Retinal pigment epithelial cell (primary cell): ENCODE data around the gene CEMIP.

Experiments
- DNase-seq: peaks from one replicate; pipeline ENCODE4 v3.0.0-alpha.2; 2010; ENCODE audit warnings: low read depth
- H3K4me3 ChIP-seq: 2 replicates; pipeline ENCODE4 v1.5.1; 2011; ENCODE audit warnings: mild to moderate bottlenecking, low read length, control low read depth, moderate library complexity
- TF ChIP-seq, protein P1 (sequence below): conservative IDR thresholded peaks from 2 replicates; pipeline ENCODE4 v1.5.1; 2011; ENCODE audit warnings: low read depth, low read length, control low read depth, inconsistent platforms

The CEMIP gene

DNA sequence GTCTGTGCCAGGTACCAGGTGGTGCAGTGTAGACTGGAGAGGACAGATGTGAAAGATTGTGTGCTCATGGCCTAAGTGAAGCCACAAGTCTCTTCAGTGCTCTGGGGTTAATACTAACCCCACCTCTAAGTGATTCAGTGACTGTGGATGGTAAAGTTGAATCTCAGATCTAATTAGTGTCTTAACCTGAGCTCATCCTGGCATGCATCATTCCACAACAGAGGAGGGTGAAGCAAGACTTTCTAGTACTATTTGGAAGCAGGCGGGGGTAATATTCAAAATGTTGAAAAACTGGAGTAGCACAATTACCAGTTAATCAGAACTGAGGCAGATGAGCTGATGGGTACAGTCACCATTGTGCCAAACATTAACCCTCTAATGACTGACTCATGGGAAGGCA lies 213.3 kb downstream of the CEMIP start:
- TF ChIP-seq, protein P1, sequence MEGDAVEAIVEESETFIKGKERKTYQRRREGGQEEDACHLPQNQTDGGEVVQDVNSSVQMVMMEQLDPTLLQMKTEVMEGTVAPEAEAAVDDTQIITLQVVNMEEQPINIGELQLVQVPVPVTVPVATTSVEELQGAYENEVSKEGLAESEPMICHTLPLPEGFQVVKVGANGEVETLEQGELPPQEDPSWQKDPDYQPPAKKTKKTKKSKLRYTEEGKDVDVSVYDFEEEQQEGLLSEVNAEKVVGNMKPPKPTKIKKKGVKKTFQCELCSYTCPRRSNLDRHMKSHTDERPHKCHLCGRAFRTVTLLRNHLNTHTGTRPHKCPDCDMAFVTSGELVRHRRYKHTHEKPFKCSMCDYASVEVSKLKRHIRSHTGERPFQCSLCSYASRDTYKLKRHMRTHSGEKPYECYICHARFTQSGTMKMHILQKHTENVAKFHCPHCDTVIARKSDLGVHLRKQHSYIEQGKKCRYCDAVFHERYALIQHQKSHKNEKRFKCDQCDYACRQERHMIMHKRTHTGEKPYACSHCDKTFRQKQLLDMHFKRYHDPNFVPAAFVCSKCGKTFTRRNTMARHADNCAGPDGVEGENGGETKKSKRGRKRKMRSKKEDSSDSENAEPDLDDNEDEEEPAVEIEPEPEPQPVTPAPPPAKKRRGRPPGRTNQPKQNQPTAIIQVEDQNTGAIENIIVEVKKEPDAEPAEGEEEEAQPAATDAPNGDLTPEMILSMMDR: no peak
- no peak overlapping the region for H3K4me3 ChIP-seq
- DNase-seq: no peak

GRCh38 chr15:80996247-80996646 lies 217.1 kb downstream of the CEMIP start:
- DNase-seq: no peak
- TF ChIP-seq, protein P1: peak; percentile 55
- no peak overlapping the region for H3K4me3 ChIP-seq

DNA sequence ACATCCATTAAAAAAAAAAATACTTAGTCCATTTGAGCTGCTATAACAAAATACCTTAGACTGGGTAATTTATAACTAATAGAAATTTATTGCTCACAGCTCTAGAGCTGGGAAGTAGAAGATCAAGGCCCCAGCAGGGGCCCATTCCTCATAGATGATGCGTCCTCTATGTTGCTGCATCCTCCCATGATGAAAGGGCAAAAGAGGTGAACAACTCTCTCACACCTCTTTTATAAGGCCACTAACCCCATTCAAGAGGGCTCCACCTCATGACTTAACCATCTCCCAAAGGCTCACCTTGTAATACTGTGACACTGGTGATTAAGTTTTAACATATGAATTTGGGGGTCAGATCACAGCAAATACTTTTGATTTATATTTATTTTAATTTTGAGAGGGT lies 218.5 kb downstream of the CEMIP start:
- no peak for DNase-seq
- no peak overlapping the region for H3K4me3 ChIP-seq
- TF ChIP-seq, protein P1: no peak

DNA sequence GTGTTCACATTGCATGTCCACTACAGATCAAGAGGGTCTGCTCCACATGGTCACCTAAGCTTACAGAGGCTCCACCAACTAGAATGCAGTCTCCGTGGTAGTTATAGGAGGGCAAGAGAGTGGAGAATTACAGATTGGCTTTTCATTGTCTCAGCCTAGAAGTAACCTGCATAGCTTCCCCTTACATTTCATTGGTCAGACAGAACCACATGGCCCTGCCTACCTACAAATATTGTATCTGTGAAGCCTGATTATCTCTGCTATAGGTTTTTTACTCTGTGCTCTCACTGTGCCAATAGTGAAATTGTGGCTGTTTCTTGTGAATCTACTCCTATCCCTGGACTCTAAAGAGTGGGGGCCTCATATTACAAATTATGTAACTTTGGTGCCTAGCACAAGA lies 219.1 kb downstream of the CEMIP start:
- TF ChIP-seq, protein P1: no peak
- no peak for DNase-seq
- H3K4me3 ChIP-seq: no peak overlapping the region

DNA sequence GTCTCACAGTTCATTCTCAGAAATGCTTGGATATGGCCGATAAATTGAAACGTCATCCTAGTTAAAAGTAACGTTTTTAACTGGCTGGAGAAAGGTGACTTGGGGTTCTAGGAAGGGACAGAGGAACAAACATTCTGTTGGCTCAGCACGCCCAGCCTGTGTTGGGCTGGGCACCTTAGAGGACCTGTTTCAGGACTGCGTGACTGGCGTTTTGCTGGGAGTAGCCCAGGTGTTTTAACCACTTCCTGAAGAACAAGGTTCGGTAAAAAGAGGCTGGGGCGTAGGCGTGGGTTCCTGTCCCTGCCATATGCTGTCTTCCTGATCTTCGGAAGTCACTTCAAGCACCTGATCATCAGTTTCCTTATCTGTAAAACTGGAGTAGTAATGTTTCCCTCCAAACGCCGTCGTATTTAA lies 220.5 kb downstream of the CEMIP start:
- TF ChIP-seq, protein P1: no peak
- DNase-seq: no peak
- H3K4me3 ChIP-seq: peak overlapping the region; percentile 81

DNA sequence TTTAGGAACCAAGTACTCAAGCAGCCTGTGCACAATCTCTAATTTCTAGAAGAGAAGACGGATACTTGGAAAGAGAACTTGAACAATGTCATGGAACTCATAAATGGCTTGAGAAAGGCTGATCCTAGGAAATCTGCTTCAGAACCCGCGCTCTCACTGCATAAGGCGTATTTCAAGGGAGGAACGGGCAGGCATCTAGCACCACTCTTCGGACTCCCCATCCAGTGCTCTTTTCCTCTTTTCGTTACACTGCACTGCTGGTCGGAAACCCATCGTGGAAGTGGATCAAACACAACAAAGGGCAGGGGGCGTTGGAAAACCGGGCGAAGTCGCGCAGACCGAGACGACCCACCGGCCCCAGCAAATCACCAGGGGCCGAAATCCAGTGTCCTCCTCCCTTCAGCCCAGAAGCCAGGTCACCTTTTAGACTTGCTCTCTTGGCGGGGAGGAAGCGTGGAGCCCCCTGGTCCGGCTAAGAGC lies 221.0 kb downstream of the CEMIP start:
- DNase-seq: no peak
- H3K4me3 ChIP-seq: peak overlapping the region; percentile 81
- TF ChIP-seq, protein P1: no peak

GRCh38 chr15:81000624-81001151 lies 221.5 kb downstream of the CEMIP start, which contains the start of gene TLNRD1:
TSS of gene TLNRD1 (plus strand) at chr15:81000923. CDS start at chr15:81002272, 1,349 bp downstream.
- peak within 1 kb of the TSS; percentile 81 for H3K4me3 ChIP-seq
- TF ChIP-seq, protein P1: no peak
- DNase-seq: peak; percentile 60
